GM21360 (cell line): ENCODE data around the gene CRYGN.

ENCODE experiments used
- ATAC-seq: cut with Tn5 transposase; IDR thresholded peaks from one replicate; pipeline ENCODE4 v1.9.1; 2021; ENCODE audit warnings: mild to moderate bottlenecking, moderate library complexity; ENCODE audit not compliant: unreplicated experiment

CRYGN gene

GRCh38 chr7:151393031-151393977 is 46.6 kb downstream of the CRYGN start:
- no peak for ATAC-seq

- no peak for ATAC-seq
Measured at GRCh38 chr7:151392426-151392825, 47.5 kb downstream of the CRYGN start.

- ATAC-seq = no peak
Measured at GRCh38 chr7:151392002-151392401, 47.9 kb downstream of the CRYGN start.

GRCh38 chr7:151391358-151391730 is 48.6 kb downstream of the CRYGN start:
- no peak for ATAC-seq

GRCh38 chr7:151390598-151391357 is 49.2 kb downstream of the CRYGN start:
- ATAC-seq = no peak

GRCh38 chr7:151389768-151390597 is 50.0 kb downstream of the CRYGN start:
- no peak for ATAC-seq

GRCh38 chr7:151389096-151389767 is 50.7 kb downstream of the CRYGN start:
- ATAC-seq = no peak

- ATAC-seq = no peak
Measured at GRCh38 chr7:151388430-151388829, 51.5 kb downstream of the CRYGN start.

- ATAC-seq = no peak
Measured at GRCh38 chr7:151388007-151388297, 52.0 kb downstream of the CRYGN start.

GRCh38 chr7:151387161-151388006 is 52.6 kb downstream of the CRYGN start:
- no peak for ATAC-seq

- no peak for ATAC-seq
Measured at GRCh38 chr7:151386301-151387160, 53.4 kb downstream of the CRYGN start.

- ATAC-seq = no peak
Measured at GRCh38 chr7:151385626-151386300, 54.2 kb downstream of the CRYGN start.

- no peak for ATAC-seq
Measured at GRCh38 chr7:151384776-151385625, 54.9 kb downstream of the CRYGN start.

- ATAC-seq = no peak
Measured at GRCh38 chr7:151384352-151384697, 55.6 kb downstream of the CRYGN start.

GRCh38 chr7:151383638-151384351 is 56.1 kb downstream of the CRYGN start:
- no peak for ATAC-seq

- ATAC-seq = no peak
Measured at GRCh38 chr7:151382079-151382885, 57.7 kb downstream of the CRYGN start.
